SK-N-SH (cell line): ENCODE data around the gene TMEM151A. TPM values are rescaled to one million over a fixed set of nuclear protein-coding genes. Genes with fewer than 3 reads are reported as not detected.
A peak's percentile ranks its signal among the peaks of the same experiment; 100 is the strongest.

Experiments
- CTCF ChIA-PET: fragments of 300-600, 350-600 bp; formaldehyde crosslinking; extraction: SDS; loops from one replicate; lab custom pipeline; 2021; lab: Yijun Ruan, JAX
- POLR2A ChIA-PET: fragments of 350-600 bp; sonication (Branson Sonifier 250); formaldehyde crosslinking; extraction: SDS; loops from one replicate; lab custom pipeline; 2020; ENCODE audit warnings: antibody characterized with exemption, inconsistent platforms; lab: Yijun Ruan, JAX
- DNase-seq: peaks from one replicate; pipeline ENCODE4 v3.0.0; 2012
- H2AFZ ChIP-seq: fragments of 200-600 bp; sonication (generic); 2 replicates; pipeline ENCODE4 v1.8.1; 2016; ENCODE audit warnings: antibody characterized with exemption, mild to moderate bottlenecking, low read depth
- H3F3A ChIP-seq: fragments of 200-600 bp; sonication (generic); replicated peaks from 2 replicates; pipeline ENCODE3; 2016; ENCODE audit warnings: antibody characterized with exemption, mild to moderate bottlenecking; ENCODE audit not compliant: insufficient read depth
- H3K27ac ChIP-seq, 2 experiments: fragments of 200-500 bp in 1 of 2; fragments of 200-600 bp in 1 of 2; sonication (Bioruptor generic) in 1 of 2; sonication (generic), shearing (Covaris generic) in 1 of 2; 2 replicates each; pipeline versions ENCODE4 v1.5.1 to v1.6.1; 2014 to 2016; ENCODE audit warnings: low read depth in 2 of 2, inconsistent platforms in 1 of 2, low read length in 1 of 2, mild to moderate bottlenecking in 1 of 2, mixed read lengths in 1 of 2
- H3K27me3 ChIP-seq: fragments of 200-600 bp; sonication (generic), shearing (Covaris generic); 2 replicates; pipeline ENCODE4 v1.6.1; 2016; ENCODE audit warnings: mixed run types; ENCODE audit not compliant: insufficient read depth
- H3K36me3 ChIP-seq, 2 experiments: fragments of 200-500 bp in 1 of 2; fragments of 200-600 bp in 1 of 2; sonication (Bioruptor generic) in 1 of 2; sonication (generic) in 1 of 2; replicated peaks in 1 of 2; 2 replicates each; pipeline versions ENCODE3 to v1.5.1; 2014 to 2016; ENCODE audit warnings: low read length in 1 of 2, mild to moderate bottlenecking in 1 of 2; ENCODE audit not compliant: insufficient read depth in 2 of 2, control insufficient read depth in 1 of 2
- H3K4me1 ChIP-seq, 2 experiments: fragments of 200-500 bp in 1 of 2; fragments of 200-600 bp in 1 of 2; sonication (Bioruptor generic) in 1 of 2; sonication (generic), shearing (Covaris generic) in 1 of 2; 2 replicates each; pipeline versions ENCODE4 v1.5.1 to v1.6.1; 2014 to 2016; ENCODE audit warnings: low read depth in 1 of 2, low read length in 1 of 2, mixed run types in 1 of 2; ENCODE audit not compliant: insufficient read depth in 2 of 2, control insufficient read depth in 1 of 2
- H3K4me2 ChIP-seq: fragments of 200-600 bp; sonication (generic), shearing (Covaris generic); 2 replicates; pipeline ENCODE4 v1.6.1; 2017; ENCODE audit warnings: mixed run types
- H3K4me3 ChIP-seq, 2 experiments: fragments of 200-500 bp in 1 of 2; fragments of 200-600 bp in 1 of 2; sonication (Bioruptor generic) in 1 of 2; sonication (generic), shearing (Covaris generic) in 1 of 2; 2 replicates each; pipeline versions ENCODE4 v1.5.1 to v1.8.1; 2014 to 2016; ENCODE audit warnings: low read depth in 2 of 2, inconsistent platforms in 1 of 2, low read length in 1 of 2, mild to moderate bottlenecking in 1 of 2, mixed read lengths in 1 of 2, moderate library complexity in 1 of 2
- H3K79me2 ChIP-seq: fragments of 200-600 bp; sonication (generic); 2 replicates; pipeline ENCODE4 v1.8.1; 2017; ENCODE audit warnings: mild to moderate bottlenecking; ENCODE audit not compliant: insufficient read depth
- H3K9ac ChIP-seq: fragments of 200-600 bp; sonication (generic); 2 replicates; pipeline ENCODE4 v1.6.1; 2017; ENCODE audit warnings: mixed run types
- H3K9me2 ChIP-seq: fragments of 200-600 bp; sonication (generic); 2 replicates; pipeline ENCODE4 v1.6.1; 2017; ENCODE audit warnings: mixed run types
- H3K9me3 ChIP-seq: fragments of 200-600 bp; sonication (generic); 2 replicates; pipeline ENCODE4 v1.6.1; 2017; ENCODE audit warnings: mixed run types, mild to moderate bottlenecking, moderate library complexity
- H4K20me1 ChIP-seq: fragments of 200-600 bp; sonication (generic); 2 replicates; pipeline ENCODE4 v1.6.1; 2017; ENCODE audit warnings: mild to moderate bottlenecking, mixed run types; ENCODE audit not compliant: insufficient read depth
- CHD2 ChIP-seq: fragments of 150-350 bp; IDR thresholded peaks from 2 replicates; pipeline ENCODE4 v1.6.1; 2018; ENCODE audit warnings: low read length; ENCODE audit not compliant: partially characterized antibody
- FOSL2 ChIP-seq: IDR thresholded peaks from 2 replicates; pipeline ENCODE4 v1.4.0; 2012; ENCODE audit warnings: low read depth, mild to moderate bottlenecking, moderate library complexity, borderline replicate concordance
- FOXM1 ChIP-seq: IDR thresholded peaks from 2 replicates; pipeline ENCODE4 v1.4.0; 2012; ENCODE audit warnings: low read depth, mild to moderate bottlenecking
- IRF3 ChIP-seq: fragments of 150-350 bp; IDR thresholded peaks from 2 replicates; pipeline ENCODE4 v1.6.1; 2016; ENCODE audit warnings: mild to moderate bottlenecking, low read depth, low read length
- PBX3 ChIP-seq: IDR thresholded peaks from 2 replicates; pipeline ENCODE4; 2012
- POLR2AphosphoS5 ChIP-seq: IDR thresholded peaks from 2 replicates; pipeline ENCODE4 v1.6.1; 2012; ENCODE audit warnings: low read depth, low read length
- RCOR1 ChIP-seq: fragments of 150-350 bp; IDR thresholded peaks from 2 replicates; pipeline ENCODE4 v1.6.1; 2017; ENCODE audit warnings: antibody characterized with exemption, low read length
- RFX5 ChIP-seq: IDR thresholded peaks from 2 replicates; pipeline ENCODE4 v1.6.1; 2012; ENCODE audit warnings: mild to moderate bottlenecking, improper control_type of control experiment, low read length
- RXRA ChIP-seq: IDR thresholded peaks from 2 replicates; pipeline ENCODE4 v1.4.0; 2012; ENCODE audit warnings: low read depth, mild to moderate bottlenecking, borderline replicate concordance
- TEAD4 ChIP-seq: IDR thresholded peaks from 2 replicates; pipeline ENCODE4 v1.4.0; 2012; ENCODE audit warnings: mild to moderate bottlenecking, borderline replicate concordance; ENCODE audit not compliant: insufficient read depth
- WGBS: methylation state at CpG from one replicate; pipeline ENCODE4 v1.1.6; 2017; ENCODE audit warnings: low lambda C conversion rate; 5-methylcytosine and 5-hydroxymethylcytosine counted together
- polyA plus RNA-seq, 3 experiments: library from polyadenylated mRNA; depleted of rRNA; stranded (reverse); fragments of >200 nt; gene quantifications; 2 replicates each; pipeline ENCODE4 v1.2.3, GENCODE V29; 2012

TMEM151A gene
- polyA plus RNA-seq, 1 of the 3 experiments (the other 2 are of a cell fraction): 0.35 TPM

DNA sequence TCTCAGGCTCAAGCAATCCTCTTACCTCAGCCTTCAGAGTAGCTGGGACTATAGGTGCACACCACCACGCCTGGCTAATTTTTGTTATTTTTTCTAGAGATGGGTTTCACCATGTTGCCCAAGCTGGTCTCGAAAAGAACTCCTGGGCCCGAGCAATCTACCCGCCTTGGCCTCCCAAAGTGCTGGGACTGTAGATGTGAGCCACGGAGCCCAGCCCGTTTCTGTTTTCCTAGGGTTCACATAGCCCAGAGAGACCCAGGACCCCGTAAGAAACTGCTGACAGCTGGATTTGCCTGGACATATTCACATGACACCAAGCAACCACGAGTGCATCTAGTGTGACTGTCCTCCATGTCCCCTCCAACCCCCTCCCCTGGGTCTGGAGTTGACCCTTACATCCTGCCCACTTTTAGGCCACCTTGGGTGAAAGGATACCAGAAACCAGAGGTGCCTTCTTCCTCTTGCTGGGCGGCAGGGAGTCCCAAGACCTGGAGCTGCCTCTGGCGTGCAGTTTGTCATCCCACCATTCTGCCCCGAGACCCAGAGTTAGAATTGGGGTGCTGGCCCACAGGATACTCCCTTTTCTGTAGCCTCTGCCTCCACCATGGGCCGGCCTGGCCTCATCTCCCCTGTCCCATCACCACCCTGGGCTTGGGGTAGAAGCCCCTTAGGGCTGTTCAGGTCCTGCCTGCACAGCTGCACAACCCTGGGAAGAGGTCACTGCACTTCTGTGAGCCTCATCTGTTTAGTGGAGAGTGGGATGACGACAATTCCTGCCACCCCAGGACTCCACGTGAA is 48.2 kb downstream of the TMEM151A start:
- no peak overlapping the region for H3K9ac ChIP-seq
- peaks cover 7 to 36% of the 10 kb centered on the region in 2 experiments for H3K36me3 ChIP-seq
- ChIA-PET POLR2A (no interaction called here), CTCF (interaction anchor here (5.4 kb wide), 1 partner anchor 28 kb away, joined by 74 read pairs; no protein-coding TSS in a partner anchor)
- H4K20me1 ChIP-seq: no peaks in the 10 kb centered on the region; the same call in 1 of the 2 replicates
- no peak overlapping the region for H3K27ac ChIP-seq
- no peaks in the 10 kb centered on the region for H3K9me3 ChIP-seq
- no peak overlapping the region for H3K4me2 ChIP-seq
- DNase-seq: no peak
- 79% methylated on average over 10 of the region's 14 CpGs for WGBS
- no peak for TF ChIP-seq FOXM1
- no peak for TF ChIP-seq RXRA
- no peak for TF ChIP-seq CHD2
- TF ChIP-seq FOSL2: no peak
- TF ChIP-seq TEAD4: no peak
- H3K79me2 ChIP-seq: peaks cover 38% of the 10 kb centered on the region
- H3K4me3 ChIP-seq: no peak overlapping the region
- no peak overlapping the region for H2AFZ ChIP-seq
- no peaks in the 10 kb centered on the region for H3K9me2 ChIP-seq
- peaks cover 10% of the 10 kb centered on the region for H3F3A ChIP-seq
- H3K27me3 ChIP-seq: no peaks in the 10 kb centered on the region
- H3K4me1 ChIP-seq: peaks cover 30 to 52% of the 10 kb centered on the region in 2 experiments

DNA sequence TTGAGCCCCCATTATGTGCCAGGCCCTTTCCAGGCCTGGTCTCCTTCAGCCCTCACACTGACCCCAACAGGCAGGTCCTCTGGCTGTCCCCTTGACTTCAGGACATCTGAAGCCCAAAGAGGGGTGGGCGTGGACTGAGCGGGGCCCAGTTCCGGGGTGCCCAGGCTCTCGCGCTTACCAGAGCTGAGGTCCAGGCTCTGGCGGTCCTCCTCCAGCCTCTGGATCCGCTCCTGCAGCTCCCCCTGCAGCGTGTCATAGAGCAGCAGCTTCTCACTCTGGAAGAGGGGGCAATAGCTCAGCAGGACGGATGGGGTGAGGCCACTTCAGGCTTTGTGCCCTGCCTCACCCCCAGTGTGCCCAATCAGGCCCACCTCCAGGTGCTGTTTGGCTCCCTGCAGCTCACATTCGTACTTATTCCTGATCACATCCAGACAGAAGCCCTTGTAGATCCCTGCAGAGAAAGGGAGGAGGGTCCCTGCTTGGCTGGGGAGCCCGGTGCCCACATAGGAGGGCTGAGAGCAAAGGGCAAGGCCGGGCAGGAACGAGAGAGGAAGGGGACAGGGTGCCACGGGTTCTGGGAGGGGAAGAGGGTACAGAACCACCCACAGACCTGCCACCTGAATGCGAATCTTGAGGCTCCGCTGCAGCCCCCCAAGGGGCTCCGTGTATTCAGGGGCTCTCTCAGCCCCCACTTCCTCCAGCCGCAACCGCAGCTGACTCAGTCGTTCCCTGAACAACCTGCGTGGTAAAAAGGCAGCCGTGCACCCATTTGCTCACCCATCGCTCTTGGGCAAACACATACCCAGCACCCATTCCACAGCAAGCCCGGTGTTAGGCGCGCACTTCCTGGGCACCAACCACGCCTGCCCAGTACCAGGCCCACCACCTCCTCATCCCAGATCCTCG is 49.2 kb downstream of the TMEM151A start:
- peak; percentile 1 for DNase-seq
- WGBS: 92% methylated on average over 24 of the region's 28 CpGs
- TF ChIP-seq RFX5 (no peak), CHD2 (no peak), RCOR1 (no peak), PBX3 (no peak), POLR2AphosphoS5 (no peak), IRF3 (no peak)
- TF ChIP-seq, all 33 proteins: peak for 0
- no peak overlapping the region for H2AFZ ChIP-seq
- H3K79me2 ChIP-seq: peaks cover 28% of the 10 kb centered on the region
- peaks cover 7 to 36% of the 10 kb centered on the region in 2 experiments for H3K36me3 ChIP-seq
- no peaks in the 10 kb centered on the region for H3K9me2 ChIP-seq
- no peak overlapping the region for H3K9ac ChIP-seq
- H3K4me1 ChIP-seq: peaks cover 33 to 50% of the 10 kb centered on the region in 2 experiments
- no peaks in the 10 kb centered on the region for H4K20me1 ChIP-seq
- H3K27ac ChIP-seq: no peak overlapping the region
- no peak overlapping the region for H3K4me3 ChIP-seq
- no peak overlapping the region for H3K4me2 ChIP-seq
- CTCF ChIA-PET: interaction anchor here (5.4 kb wide), 1 partner anchor 29 kb away, joined by 74 read pairs; no protein-coding TSS in a partner anchor
- POLR2A ChIA-PET: no interaction called here
- H3K27me3 ChIP-seq: no peaks in the 10 kb centered on the region
- no peaks in the 10 kb centered on the region for H3K9me3 ChIP-seq
- H3F3A ChIP-seq: peaks cover 17% of the 10 kb centered on the region
